Measurements from ENCODE around the gene CLUH.

CLUH gene

GRCh38 chr17:2705888-2706795 is 5.4 kb downstream of the CLUH start:
- DNase-seq (ENCODE audit: low read depth), result no peak
- H3K4me3 ChIP-seq (ENCODE audit: low read length), result no peak overlapping the region
- TF ChIP-seq CTCF (IDR thresholded peaks at IDR 0.05; ENCODE audit: insufficient read depth, low read depth, low read length, missing control alignments), result no peak

DNA sequence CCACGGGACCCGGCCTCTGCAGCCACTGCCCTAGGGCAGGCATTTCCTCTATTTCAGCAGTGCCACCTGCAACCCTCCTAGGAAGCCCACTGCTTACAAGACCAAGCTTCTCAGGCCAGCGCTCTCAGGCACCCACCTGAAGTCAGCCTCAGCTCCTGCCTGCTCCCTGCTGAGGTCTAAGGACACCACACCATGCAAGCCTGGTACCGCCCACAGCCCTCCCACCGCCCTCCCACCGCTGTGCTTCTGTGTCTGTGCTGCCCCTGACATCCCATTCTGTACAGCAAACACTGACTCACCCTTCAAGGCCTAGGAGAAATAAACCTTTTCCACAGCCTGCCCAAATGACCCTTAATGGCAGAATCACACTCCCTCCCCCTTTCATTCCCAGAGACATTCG is 6.3 kb downstream of the CLUH start:
- TF ChIP-seq CTCF (IDR thresholded peaks at IDR 0.05; ENCODE audit: insufficient read depth, low read depth, low read length, missing control alignments), result no peak
- no peak for DNase-seq (ENCODE audit: low read depth)
- no peak overlapping the region for H3K4me3 ChIP-seq (ENCODE audit: low read length)

GRCh38 chr17:2704890-2705248 is 6.7 kb downstream of the CLUH start:
- DNase-seq (ENCODE audit: low read depth), result no peak
- no peak for TF ChIP-seq CTCF (IDR thresholded peaks at IDR 0.05; ENCODE audit: insufficient read depth, low read depth, low read length, missing control alignments)
- no peak overlapping the region for H3K4me3 ChIP-seq (ENCODE audit: low read length)

DNA sequence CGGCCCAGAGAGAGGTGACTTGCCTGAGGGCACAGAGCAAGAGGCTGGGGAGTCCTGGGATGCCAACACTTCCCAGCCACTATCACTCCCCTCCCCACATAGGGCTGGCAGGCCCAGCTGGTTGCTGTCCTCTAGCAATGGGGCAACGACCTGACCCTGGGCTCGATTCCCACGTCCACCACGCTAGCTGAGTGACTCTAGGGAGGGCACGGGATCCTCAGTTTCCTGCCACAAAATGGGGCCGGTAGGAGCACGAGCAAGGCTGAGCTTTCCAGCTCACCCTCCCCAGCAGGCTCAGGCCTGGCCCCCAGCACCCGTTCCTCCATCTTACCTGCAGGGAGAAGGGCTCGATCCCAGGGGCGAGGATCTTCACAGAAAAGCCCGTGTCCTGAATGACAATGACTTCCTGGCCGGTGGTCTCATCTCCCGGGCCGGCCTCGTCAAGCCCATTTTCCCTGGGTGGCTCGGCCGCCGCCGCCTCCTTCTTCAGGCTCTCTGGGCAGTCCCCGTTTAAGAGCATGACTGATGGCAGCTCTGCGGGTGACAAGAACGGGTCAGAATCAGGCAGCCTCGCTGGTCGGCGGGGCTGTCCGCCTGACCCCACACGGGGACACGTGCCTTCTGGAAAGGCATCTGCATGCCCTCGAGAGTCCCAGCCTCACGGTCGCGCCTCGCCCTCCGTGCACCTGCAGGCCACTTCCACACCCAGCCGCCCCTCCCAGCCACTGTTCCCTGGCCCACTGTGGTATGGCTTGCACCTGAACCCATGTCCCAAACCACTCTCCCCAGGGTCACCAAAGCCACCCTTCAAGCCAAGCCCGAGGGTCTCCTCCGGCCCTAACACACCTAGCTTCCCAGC is 7.3 kb downstream of the CLUH start:
- H3K4me3 ChIP-seq (ENCODE audit: low read length), result no peak overlapping the region
- TF ChIP-seq CTCF (IDR thresholded peaks at IDR 0.05; ENCODE audit: insufficient read depth, low read depth, low read length, missing control alignments), result no peak
- no peak for DNase-seq (ENCODE audit: low read depth)

GRCh38 chr17:2703606-2704005 is 8.0 kb downstream of the CLUH start:
- H3K4me3 ChIP-seq (ENCODE audit: low read length), result no peak overlapping the region
- no peak for DNase-seq (ENCODE audit: low read depth)
- no peak for TF ChIP-seq CTCF (IDR thresholded peaks at IDR 0.05; ENCODE audit: insufficient read depth, low read depth, low read length, missing control alignments)

- DNase-seq (ENCODE audit: low read depth), result no peak
- no peak for TF ChIP-seq CTCF (IDR thresholded peaks at IDR 0.05; ENCODE audit: insufficient read depth, low read depth, low read length, missing control alignments)
These were observed 8.4 kb downstream of the CLUH start for GRCh38 chr17:2703181-2703580.

More at GRCh38 chr17:2703181-2703580, 8.4 kb downstream of the CLUH start:
- no peak overlapping the region for H3K4me3 ChIP-seq (ENCODE audit: low read length)
